SH-SY5Y (cell line): ENCODE results near the gene RAB11FIP4.

Source experiments
- GATA2 ChIP-seq: IDR thresholded peaks from 2 replicates; pipeline ENCODE4 v1.6.1; 2011; ENCODE audit warnings: mild to moderate bottlenecking, low read depth, low read length
- GATA3 ChIP-seq: IDR thresholded peaks from 2 replicates; pipeline ENCODE4 v1.6.1; 2011; ENCODE audit warnings: low read depth, mild to moderate bottlenecking, low read length, moderate library complexity

GRCh38 chr17:31371511-31372097 lies 19.9 kb upstream of the RAB11FIP4 start:
- TF ChIP-seq GATA3 (no peak), GATA2 (no peak)
